AG04450 (cell line): ENCODE data around the gene TNIK. TPM values are rescaled to one million over a fixed set of nuclear protein-coding genes. Genes with fewer than 3 reads are reported as not detected.

ENCODE experiments used
- CTCF ChIA-PET: fragments of 300-600, 350-600 bp; formaldehyde crosslinking; extraction: SDS; loops from one replicate; lab custom pipeline; 2022; ENCODE audit warnings: antibody characterized with exemption, inconsistent platforms; lab: Charles Lee
- POLR2A ChIA-PET: fragments of 350-600 bp; formaldehyde crosslinking; extraction: SDS; loops from one replicate; lab custom pipeline; 2021; ENCODE audit warnings: antibody characterized with exemption, inconsistent platforms; lab: Yijun Ruan, JAX
- DNase-seq: peaks from one replicate; pipeline ENCODE4 v3.0.0-alpha.2; 2011; ENCODE audit warnings: low read depth, low spot score
- H3K27ac ChIP-seq: one replicate; pipeline ENCODE4 v1.5.1; 2012; ENCODE audit warnings: low read depth, low read length, control low read depth
- H3K27me3 ChIP-seq: one replicate; pipeline ENCODE4 v1.6.0; 2012; ENCODE audit warnings: low read length; ENCODE audit not compliant: control insufficient read depth, insufficient read depth
- H3K4me3 ChIP-seq: 2 replicates; pipeline ENCODE4 v1.5.1; 2011; ENCODE audit warnings: mild to moderate bottlenecking, low read depth, low read length, control low read depth
- H3K9me3 ChIP-seq: 2 replicates; pipeline ENCODE4 v1.5.1; 2012; ENCODE audit warnings: low read length; ENCODE audit not compliant: control insufficient read depth, insufficient read depth
- CTCF ChIP-seq: IDR thresholded peaks from 2 replicates; pipeline ENCODE4 v1.5.1; 2011; ENCODE audit warnings: low read depth, low read length, control low read depth, inconsistent platforms
- polyA plus RNA-seq: library from polyadenylated mRNA; depleted of rRNA; stranded (reverse); fragments of >200 nt; gene quantifications from 2 replicates; pipeline ENCODE4 v1.2.3, GENCODE V29; 2011

TNIK gene
- polyA plus RNA-seq, 1 experiment, result 9.0 TPM

GRCh38 chr3:171329746-171330145 lies 130.5 kb downstream of the TNIK start:
- H3K4me3 ChIP-seq, result no peak overlapping the region
- ChIA-PET CTCF (no interaction called here), POLR2A (no interaction called here)
- no peak overlapping the region for H3K27ac ChIP-seq
- no peaks in the 10 kb centered on the region for H3K9me3 ChIP-seq
- TF ChIP-seq CTCF, result no peak
- no peaks in the 10 kb centered on the region for H3K27me3 ChIP-seq
- DNase-seq, result no peak

GRCh38 chr3:171328419-171329082 lies 131.7 kb downstream of the TNIK start:
- POLR2A ChIA-PET, result no interaction called here
- Histone ChIP-seq H3K4me3 (no peak overlapping the region), H3K27ac (no peak overlapping the region), H3K27me3 (no peaks in the 10 kb centered on the region), H3K9me3 (no peaks in the 10 kb centered on the region)
- TF ChIP-seq CTCF, result no peak
- no peak for DNase-seq
- CTCF ChIA-PET, result no interaction called here

- CTCF ChIA-PET, result no interaction called here
- TF ChIP-seq CTCF, result no peak
- H3K9me3 ChIP-seq, result no peaks in the 10 kb centered on the region
- POLR2A ChIA-PET, result no interaction called here
- H3K27me3 ChIP-seq, result no peaks in the 10 kb centered on the region
- H3K27ac ChIP-seq, result no peak overlapping the region
- H3K4me3 ChIP-seq, result no peak overlapping the region
- no peak for DNase-seq
These were observed 132.6 kb downstream of the TNIK start for GRCh38 chr3:171327441-171328174.

- CTCF ChIA-PET, result no interaction called here
- no peak for TF ChIP-seq CTCF
- no peak overlapping the region for H3K27ac ChIP-seq
These were observed 133.3 kb downstream of the TNIK start for GRCh38 chr3:171326717-171327440.

More at GRCh38 chr3:171326717-171327440, 133.3 kb downstream of the TNIK start:
- POLR2A ChIA-PET, result no interaction called here
- DNase-seq, result no peak
- Histone ChIP-seq H3K4me3 (no peak overlapping the region), H3K9me3 (no peaks in the 10 kb centered on the region), H3K27me3 (no peaks in the 10 kb centered on the region)
